BLaER1 treated with 17β-estradiol and CSF1 and Interleukin-3, amounts not matched to agents 10 nM and 100 nM (cell line): ENCODE data around the gene SYAP1.
A peak's percentile ranks its signal among the peaks of the same experiment; 100 is the strongest.
"Not testable (repeated sequence)": the region's sequence is repeated elsewhere in the genome, so short reads cannot be mapped to it uniquely, and the experiment has no call there.

Experiments used
- H3K27ac ChIP-seq, 11 experiments: shearing (Covaris generic); formaldehyde crosslinking; 2 replicates each; pipeline ENCODE4 v1.8.1; 2022
- H3K27me3 ChIP-seq, 11 experiments: shearing (Covaris generic); formaldehyde crosslinking; 2 replicates each; pipeline ENCODE4 v1.8.1; 2022
- H3K36me3 ChIP-seq, 11 experiments: shearing (Covaris generic); formaldehyde crosslinking; 2 replicates each; pipeline ENCODE4 v1.8.1; 2022
- H3K4me1 ChIP-seq, 10 experiments: shearing (Covaris generic); formaldehyde crosslinking; 2 replicates each; pipeline ENCODE4 v1.8.1; 2022
- H3K4me2 ChIP-seq, 11 experiments: shearing (Covaris generic); formaldehyde crosslinking; 2 replicates each; pipeline ENCODE4 v1.8.1; 2022
- H3K4me3 ChIP-seq, 10 experiments: shearing (Covaris generic); formaldehyde crosslinking; 2 replicates each; pipeline ENCODE4 v1.8.1; 2022
- H3K9ac ChIP-seq, 11 experiments: shearing (Covaris generic); formaldehyde crosslinking; 2 replicates each; pipeline ENCODE4 v1.8.1; 2022
- H3K9me3 ChIP-seq, 11 experiments: shearing (Covaris generic); formaldehyde crosslinking; replicated peaks in 1 of 11; 2 replicates each; pipeline ENCODE4 v1.8.1; 2022
- H4K20me1 ChIP-seq, 11 experiments: shearing (Covaris generic); formaldehyde crosslinking; 2 replicates each; pipeline ENCODE4 v1.8.1; 2022
- Cebpa-rat ChIP-seq, 11 experiments: shearing (Covaris generic); IDR thresholded peaks; 2 replicates each; pipeline ENCODE4 v1.8.1; 2022

The SYAP1 gene

DNA sequence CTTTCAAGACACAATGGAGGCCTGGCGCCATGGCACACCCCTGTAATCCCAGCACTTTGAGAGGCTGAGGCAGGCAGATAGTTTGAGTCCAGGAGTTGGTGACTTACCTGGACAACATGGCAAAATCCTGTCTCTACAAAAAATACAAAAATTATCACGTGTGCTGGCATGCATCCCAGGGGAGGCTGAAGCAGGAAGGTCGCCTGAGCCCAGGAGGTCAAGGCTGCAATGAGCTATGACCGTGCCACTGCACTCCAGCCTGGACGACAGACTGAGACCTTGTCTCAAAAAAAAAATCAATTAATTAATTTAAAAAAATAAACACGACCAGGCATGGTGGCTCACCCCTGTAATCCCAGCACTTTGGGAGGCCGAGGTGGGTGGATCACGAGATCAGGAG, 4.9 kb upstream of the SYAP1 start:
- Histone ChIP-seq H3K9ac (no peak overlapping the region), H3K4me3 (no peak overlapping the region), H3K36me3 (no peaks in the 10 kb centered on the region), H3K4me2 (no peak overlapping the region), H3K27ac (no peak overlapping the region), H3K9me3 (peaks cover 0 to 10% (median 0%) of the 10 kb centered on the region in 11 experiments; a peak in 2 of 22 replicates), H3K27me3 (peaks cover 57 to 93% (median 80%) of the 10 kb centered on the region in 11 experiments), H4K20me1 (no peaks in the 10 kb centered on the region; a peak in 2 of 22 replicates), H3K4me1 (peaks cover 0 to 6% (median 4%) of the 10 kb centered on the region in 10 experiments; a peak in 9 of 20 replicates)
- no peak for TF ChIP-seq Cebpa-rat (IDR thresholded peaks at IDR 0.05)

DNA sequence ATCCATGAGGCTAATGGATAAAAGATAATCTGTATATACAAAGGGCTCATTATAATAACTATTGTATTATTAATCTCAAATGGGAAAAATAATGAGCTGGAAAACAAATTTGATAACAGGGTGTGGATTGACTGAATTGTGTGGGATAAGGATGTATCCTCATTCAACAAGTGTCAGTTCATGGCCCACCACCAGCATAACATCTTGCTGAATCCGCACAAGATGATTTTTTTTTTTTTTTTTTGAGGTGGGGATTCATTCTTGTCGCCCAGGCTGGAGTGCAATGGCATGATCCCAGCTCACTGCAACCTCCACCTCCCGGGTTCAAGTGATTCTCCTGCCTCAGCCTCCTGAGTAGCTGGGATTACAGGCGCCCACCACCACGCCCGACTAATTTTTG, 3.8 kb upstream of the SYAP1 start:
- H3K9me3 ChIP-seq, result not testable (repeated sequence)

DNA sequence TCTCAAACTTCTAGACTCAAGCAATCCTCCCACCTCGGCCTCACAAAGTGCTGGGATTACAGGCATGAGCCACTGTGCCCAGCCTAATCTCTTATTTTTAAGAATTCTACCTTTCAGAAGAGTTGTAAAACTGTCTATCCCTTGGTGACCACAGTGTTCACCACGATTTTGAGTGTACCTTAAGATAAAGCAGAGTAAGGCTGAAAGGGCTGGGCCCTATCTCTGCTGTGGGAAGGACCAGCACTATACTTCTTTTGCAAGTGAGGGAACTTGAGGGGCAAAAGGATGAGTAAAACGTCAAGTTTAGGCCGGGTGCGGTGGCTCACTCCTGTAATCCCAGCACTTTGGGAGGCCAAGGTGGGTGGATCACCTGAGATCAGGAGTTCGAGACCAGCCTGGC, 3.0 kb upstream of the SYAP1 start:
- peaks cover 56 to 93% (median 80%) of the 10 kb centered on the region in 11 experiments for H3K27me3 ChIP-seq
- not testable (repeated sequence) for H3K4me3 ChIP-seq, H3K9ac ChIP-seq, H3K9me3 ChIP-seq, H3K27ac ChIP-seq, H3K36me3 ChIP-seq, H3K4me2 ChIP-seq
- H3K4me1 ChIP-seq, result peaks cover 0 to 18% (median 10%) of the 10 kb centered on the region in 10 experiments; a peak in 15 of 20 replicates
- H4K20me1 ChIP-seq, result peaks cover 0 to 10% (median 0%) of the 10 kb centered on the region in 11 experiments; a peak in 5 of 22 replicates

More for the DNA sequence above, 3.8 kb upstream of the SYAP1 start:
- H4K20me1 ChIP-seq, H3K4me2 ChIP-seq, H3K9ac ChIP-seq, H3K27ac ChIP-seq, H3K4me3 ChIP-seq, H3K36me3 ChIP-seq: not testable (repeated sequence)
- H3K27me3 ChIP-seq, result peaks cover 57 to 93% (median 80%) of the 10 kb centered on the region in 11 experiments
- H3K4me1 ChIP-seq, result peaks cover 0 to 12% (median 5%) of the 10 kb centered on the region in 10 experiments; a peak in 14 of 20 replicates

DNA sequence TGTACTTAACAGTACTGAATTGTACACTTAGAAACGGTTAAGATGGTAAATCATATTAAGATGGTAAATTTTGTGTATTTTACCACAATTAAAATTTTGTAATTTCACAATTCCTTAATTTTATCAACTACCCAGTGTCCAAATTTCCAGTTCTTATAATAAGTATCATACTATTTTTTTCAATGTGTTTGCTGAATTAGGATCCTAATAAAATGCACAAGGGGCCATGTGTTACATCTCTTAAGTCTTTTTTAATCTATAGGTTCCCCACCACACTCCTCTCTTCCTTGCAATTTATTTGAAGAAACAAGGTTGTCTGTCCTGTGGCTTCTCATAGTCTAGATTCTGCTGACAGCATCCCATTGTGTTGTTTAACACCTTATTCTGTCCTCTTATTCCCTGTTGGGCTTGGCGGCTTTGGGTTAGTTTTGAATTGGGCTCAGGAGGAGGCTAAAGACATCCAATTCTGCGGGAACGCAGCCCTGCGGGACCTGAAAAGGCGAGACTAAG, 533 bp upstream of the SYAP1 start:
- peak overlapping the region; percentile 70 to 92 (median 84) for H3K27ac ChIP-seq
- H3K9me3 ChIP-seq, result no peaks in the 10 kb centered on the region; a peak in 1 of 22 replicates
- peaks cover 54 to 93% (median 79%) of the 10 kb centered on the region in 11 experiments for H3K27me3 ChIP-seq
- peaks cover 0 to 29% (median 4%) of the 10 kb centered on the region in 11 experiments; a peak in 10 of 22 replicates for H4K20me1 ChIP-seq
- TF ChIP-seq Cebpa-rat (IDR thresholded peaks at IDR 0.05), result no peak
- H3K9ac ChIP-seq, result peak overlapping the region; percentile 69 to 84 (median 80)
- peak overlapping the region; percentile 39 to 80 (median 73) for H3K4me2 ChIP-seq
- H3K4me1 ChIP-seq, result peaks cover 0 to 13% (median 10%) of the 10 kb centered on the region in 10 experiments; a peak in 13 of 20 replicates
- H3K4me3 ChIP-seq, result peak overlapping the region; percentile 65 to 76 (median 70)
- no peaks in the 10 kb centered on the region for H3K36me3 ChIP-seq

DNA sequence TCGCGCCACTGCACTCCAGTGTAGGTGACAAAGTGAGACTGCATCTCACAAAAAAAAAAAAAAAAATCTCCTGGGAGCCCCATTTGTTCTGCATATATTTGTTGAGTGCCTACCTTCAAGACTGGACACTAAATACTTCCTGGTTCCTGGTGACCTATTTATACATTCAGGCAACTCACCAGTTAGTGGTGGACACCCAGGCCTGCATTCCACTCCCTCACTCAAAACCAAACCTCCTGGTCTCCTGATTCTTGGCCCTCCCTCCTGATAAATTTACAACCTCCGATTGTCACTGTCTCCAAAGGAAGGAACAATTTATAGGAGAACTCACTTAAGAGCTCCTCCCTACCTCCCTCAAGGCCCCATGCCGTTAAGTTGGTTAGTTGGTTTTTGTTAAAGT, 3.1 kb downstream of the SYAP1 start:
- Histone ChIP-seq H3K27ac (no peak overlapping the region), H3K4me1 (peaks cover 0 to 25% (median 14%) of the 10 kb centered on the region in 10 experiments; a peak in 16 of 20 replicates), H3K9ac (no peak overlapping the region), H3K4me3 (no peak overlapping the region), H3K9me3 (peaks cover 2 to 4% (median 3%) of the 10 kb centered on the region in 11 experiments), H3K27me3 (peaks cover 74 to 97% (median 94%) of the 10 kb centered on the region in 11 experiments), H3K4me2 (0 out of 22 replicates have a peak overlapping the region, but pooled peaks of 1 of the 11 experiments have one; percentile 9), H4K20me1 (peaks cover 0 to 42% (median 18%) of the 10 kb centered on the region in 11 experiments; a peak in 11 of 22 replicates), H3K36me3 (peaks cover 0 to 3% (median under 1%) of the 10 kb centered on the region in 11 experiments; a peak in 10 of 22 replicates)
- no peak for TF ChIP-seq Cebpa-rat (IDR thresholded peaks at IDR 0.05)

DNA sequence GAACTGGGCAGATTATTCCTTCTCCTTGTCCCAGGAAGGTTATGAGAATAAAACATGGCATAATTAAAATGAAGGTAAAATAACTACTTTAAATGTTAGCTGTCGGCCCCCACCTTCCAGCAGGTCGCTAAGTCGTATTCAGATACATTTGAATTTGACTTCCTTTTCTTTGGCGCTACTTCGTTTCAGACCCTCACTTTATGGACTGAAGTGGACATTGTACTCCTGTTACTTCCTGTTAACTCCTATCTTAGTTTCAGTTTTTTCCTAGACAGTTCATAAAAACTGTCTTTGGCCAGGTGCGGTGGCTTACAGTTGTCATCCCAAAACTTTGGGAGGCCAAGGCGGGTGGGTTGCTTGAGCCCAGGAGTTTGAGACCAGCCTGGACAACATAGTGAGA, 5.7 kb downstream of the SYAP1 start:
- Histone ChIP-seq H3K4me2 (peak overlapping the region in 2 of 11 experiments; percentile 5 to 6; a peak in 2 of 22 replicates), H3K27me3 (peaks cover 66 to 98% (median 94%) of the 10 kb centered on the region in 11 experiments), H3K27ac (no peak overlapping the region), H3K36me3 (peaks cover 0 to 19% (median 5%) of the 10 kb centered on the region in 11 experiments; a peak in 11 of 22 replicates), H3K9ac (no peak overlapping the region), H3K4me3 (no peak overlapping the region), H4K20me1 (peaks cover 0 to 42% (median 18%) of the 10 kb centered on the region in 11 experiments; a peak in 11 of 22 replicates), H3K9me3 (peaks cover 16 to 30% (median 26%) of the 10 kb centered on the region in 11 experiments), H3K4me1 (peaks cover 0 to 25% (median 14%) of the 10 kb centered on the region in 10 experiments; a peak in 16 of 20 replicates)
- no peak for TF ChIP-seq Cebpa-rat (IDR thresholded peaks at IDR 0.05)

DNA sequence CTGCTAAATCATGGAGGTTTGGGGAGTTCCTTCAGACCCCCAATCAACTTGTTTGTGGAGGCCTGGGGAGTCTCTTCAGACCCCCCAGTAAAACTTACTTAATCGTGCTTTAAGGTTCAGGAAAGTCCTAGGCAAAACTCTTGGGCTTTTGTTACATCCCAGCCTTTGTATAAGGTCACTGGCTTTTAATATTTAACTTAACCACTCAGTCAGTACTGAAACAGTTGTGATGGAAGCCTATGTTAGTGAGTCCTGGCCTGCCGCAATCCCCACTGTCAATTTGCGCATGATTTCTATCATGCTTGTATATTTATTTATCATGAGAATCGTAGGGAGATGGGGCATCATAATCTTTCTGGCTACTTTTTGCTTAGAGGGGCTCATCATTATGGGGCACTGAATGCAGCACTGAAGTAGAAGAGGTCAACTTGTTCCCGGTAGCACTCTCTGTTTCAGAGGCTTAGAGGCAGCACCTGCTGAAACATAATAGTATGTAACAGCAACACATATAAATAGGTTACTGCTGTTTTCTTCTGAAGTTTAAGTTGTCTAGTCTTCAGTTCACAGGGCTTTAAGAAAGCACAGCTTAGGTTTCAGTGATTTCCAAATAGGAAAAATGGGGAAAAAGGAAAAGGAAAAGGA, 7.1 kb downstream of the SYAP1 start:
- not testable (repeated sequence) for H3K4me3 ChIP-seq, H3K9ac ChIP-seq, H3K4me2 ChIP-seq, H3K27ac ChIP-seq
- peaks cover 16 to 37% (median 29%) of the 10 kb centered on the region in 11 experiments for H3K9me3 ChIP-seq
- peaks cover 0 to 19% (median 5%) of the 10 kb centered on the region in 11 experiments; a peak in 11 of 22 replicates for H3K36me3 ChIP-seq
- H3K27me3 ChIP-seq, result peaks cover 53 to 94% (median 88%) of the 10 kb centered on the region in 11 experiments
- H3K4me1 ChIP-seq, result peaks cover 0 to 20% (median 3%) of the 10 kb centered on the region in 10 experiments; a peak in 6 of 20 replicates
- peaks cover 0 to 32% (median 18%) of the 10 kb centered on the region in 11 experiments; a peak in 10 of 22 replicates for H4K20me1 ChIP-seq

DNA sequence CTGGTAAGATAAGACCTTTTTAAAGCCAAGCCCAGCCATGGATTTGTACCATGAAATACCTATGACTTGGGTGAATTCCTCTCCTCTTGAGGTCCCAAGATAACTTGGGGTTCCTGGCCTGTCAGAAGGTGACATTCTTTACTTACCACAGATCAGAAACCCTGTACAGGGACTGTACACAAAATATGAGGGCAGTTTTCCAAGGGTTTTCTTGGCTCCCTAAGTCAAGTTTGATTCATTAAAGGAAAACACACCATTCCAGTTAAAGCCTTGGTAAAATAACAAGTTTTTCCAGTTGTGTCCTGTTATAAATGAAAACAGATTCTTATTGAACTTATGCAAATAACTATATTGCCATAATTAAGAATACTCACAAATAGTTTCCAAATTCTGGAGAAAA, 8.2 kb downstream of the SYAP1 start:
- Histone ChIP-seq H3K4me1 (peaks cover 0 to 17% (median 2%) of the 10 kb centered on the region in 10 experiments; a peak in 6 of 20 replicates), H3K27me3 (peaks cover 48 to 91% (median 79%) of the 10 kb centered on the region in 11 experiments), H3K27ac (no peak overlapping the region), H3K36me3 (peaks cover 0 to 19% (median 5%) of the 10 kb centered on the region in 11 experiments; a peak in 11 of 22 replicates), H3K9ac (no peak overlapping the region), H3K9me3 (peaks cover 16 to 37% (median 29%) of the 10 kb centered on the region in 11 experiments), H3K4me2 (no peak overlapping the region), H3K4me3 (no peak overlapping the region), H4K20me1 (peaks cover 0 to 32% (median 14%) of the 10 kb centered on the region in 11 experiments; a peak in 10 of 22 replicates)
- TF ChIP-seq Cebpa-rat (IDR thresholded peaks at IDR 0.05), result no peak

DNA sequence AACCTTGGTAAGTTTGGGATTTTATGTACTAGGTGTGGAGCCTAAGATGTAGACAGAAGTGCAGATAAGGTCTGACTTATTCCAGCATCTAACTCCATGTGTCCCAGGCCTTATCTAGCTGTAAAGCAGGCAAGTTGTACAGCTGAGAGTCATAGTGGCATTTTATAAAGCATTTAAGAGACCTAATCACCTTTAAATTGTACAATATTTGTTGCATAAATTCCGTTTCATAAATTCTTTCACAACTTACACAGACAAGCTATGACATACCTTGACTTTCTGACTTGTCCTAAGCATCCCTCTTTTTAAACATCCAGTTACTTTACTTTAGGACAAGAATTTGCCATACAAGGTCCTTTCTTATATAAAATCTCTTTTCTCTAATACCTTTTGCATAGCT, 11.0 kb downstream of the SYAP1 start:
- Histone ChIP-seq H3K4me1 (peaks cover 0 to 6% (median 0%) of the 10 kb centered on the region in 10 experiments; a peak in 3 of 20 replicates), H4K20me1 (peaks cover 0 to 16% (median 5%) of the 10 kb centered on the region in 11 experiments; a peak in 3 of 22 replicates), H3K27me3 (peaks cover 41 to 90% (median 75%) of the 10 kb centered on the region in 11 experiments), H3K4me2 (no peak overlapping the region), H3K36me3 (peaks cover 0 to 19% (median 6%) of the 10 kb centered on the region in 11 experiments; a peak in 13 of 22 replicates), H3K27ac (no peak overlapping the region), H3K4me3 (no peak overlapping the region), H3K9me3 (peaks cover 16 to 37% (median 29%) of the 10 kb centered on the region in 11 experiments), H3K9ac (no peak overlapping the region)
- no peak for TF ChIP-seq Cebpa-rat (IDR thresholded peaks at IDR 0.05)
